ENCODE data around the gene PPP1R18.
"Not testable (repeated sequence)": the region's sequence is repeated elsewhere in the genome, so short reads cannot be mapped to it uniquely, and the experiment has no call there.

The PPP1R18 gene

DNA sequence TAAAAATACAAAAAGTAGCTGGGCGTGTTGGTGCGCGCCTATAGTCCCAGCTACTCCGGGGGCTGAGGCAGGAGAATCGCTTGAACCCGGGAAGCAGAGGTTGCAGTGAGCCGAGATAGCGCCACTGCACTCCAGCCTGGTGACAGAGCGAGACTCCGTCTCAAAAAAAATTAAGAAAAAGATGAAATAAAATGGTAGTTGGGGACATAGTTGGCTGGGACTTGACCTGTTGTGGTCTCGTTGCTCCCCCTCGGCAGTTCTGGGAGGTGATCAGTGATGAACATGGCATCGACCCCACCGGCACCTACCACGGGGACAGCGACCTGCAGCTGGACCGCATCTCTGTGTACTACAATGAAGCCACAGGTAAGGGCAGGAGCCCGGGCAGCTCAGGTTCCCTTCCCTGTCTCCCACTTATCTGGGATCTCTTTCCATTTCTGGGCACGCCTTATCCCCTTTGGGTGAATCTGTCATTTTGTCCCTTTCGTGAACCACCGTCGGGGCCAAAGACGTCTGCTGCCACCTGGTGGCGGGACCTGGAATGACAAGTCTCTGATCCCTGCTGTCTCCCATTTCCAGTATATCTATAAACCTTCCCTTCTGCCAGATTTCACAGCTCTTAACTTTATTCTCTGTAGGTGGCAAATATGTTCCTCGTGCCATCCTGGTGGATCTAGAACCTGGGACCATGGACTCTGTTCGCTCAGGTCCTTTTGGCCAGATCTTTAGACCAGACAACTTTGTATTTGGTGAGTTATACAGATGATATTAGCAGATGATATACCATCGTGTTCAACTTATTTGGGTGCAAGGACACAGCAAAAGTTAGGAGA, 36.1 kb upstream of the PPP1R18 start:
- H3K9me3 ChIP-seq (ENCODE audit: control insufficient read depth, insufficient read depth, low read length) = no peaks in the 10 kb centered on the region
- peak overlapping the region; percentile 96 for H3K9ac ChIP-seq (ENCODE audit: low read depth, low read length)
- 0 out of 2 replicates have a peak, but pooled peaks cover 3% of the 10 kb centered on the region for H3K4me1 ChIP-seq (ENCODE audit: insufficient read depth, low read length)
- peaks cover 21% of the 10 kb centered on the region for H3K36me3 ChIP-seq (ENCODE audit: insufficient read depth, low read length)

DNA sequence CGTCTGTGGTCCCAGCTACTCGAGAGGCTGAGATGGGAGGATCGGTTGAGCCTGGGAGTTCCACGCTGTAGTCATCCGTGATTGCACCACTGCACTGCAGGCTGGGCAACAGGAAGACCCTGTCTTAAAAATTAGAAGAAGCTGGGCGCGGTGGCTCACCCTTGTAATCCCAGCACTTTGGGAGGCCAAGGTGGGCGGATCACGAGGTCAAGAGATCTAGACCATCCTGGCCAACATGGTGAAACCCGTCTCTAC, 35.5 kb upstream of the PPP1R18 start:
- H3K4me1 ChIP-seq (ENCODE audit: insufficient read depth, low read length); H3K9me3 ChIP-seq (ENCODE audit: control insufficient read depth, insufficient read depth, low read length): not testable (repeated sequence)
- Histone ChIP-seq H3K9ac (ENCODE audit: low read depth, low read length) (peak overlapping the region; percentile 96), H3K36me3 (ENCODE audit: insufficient read depth, low read length) (peaks cover 21% of the 10 kb centered on the region)

DNA sequence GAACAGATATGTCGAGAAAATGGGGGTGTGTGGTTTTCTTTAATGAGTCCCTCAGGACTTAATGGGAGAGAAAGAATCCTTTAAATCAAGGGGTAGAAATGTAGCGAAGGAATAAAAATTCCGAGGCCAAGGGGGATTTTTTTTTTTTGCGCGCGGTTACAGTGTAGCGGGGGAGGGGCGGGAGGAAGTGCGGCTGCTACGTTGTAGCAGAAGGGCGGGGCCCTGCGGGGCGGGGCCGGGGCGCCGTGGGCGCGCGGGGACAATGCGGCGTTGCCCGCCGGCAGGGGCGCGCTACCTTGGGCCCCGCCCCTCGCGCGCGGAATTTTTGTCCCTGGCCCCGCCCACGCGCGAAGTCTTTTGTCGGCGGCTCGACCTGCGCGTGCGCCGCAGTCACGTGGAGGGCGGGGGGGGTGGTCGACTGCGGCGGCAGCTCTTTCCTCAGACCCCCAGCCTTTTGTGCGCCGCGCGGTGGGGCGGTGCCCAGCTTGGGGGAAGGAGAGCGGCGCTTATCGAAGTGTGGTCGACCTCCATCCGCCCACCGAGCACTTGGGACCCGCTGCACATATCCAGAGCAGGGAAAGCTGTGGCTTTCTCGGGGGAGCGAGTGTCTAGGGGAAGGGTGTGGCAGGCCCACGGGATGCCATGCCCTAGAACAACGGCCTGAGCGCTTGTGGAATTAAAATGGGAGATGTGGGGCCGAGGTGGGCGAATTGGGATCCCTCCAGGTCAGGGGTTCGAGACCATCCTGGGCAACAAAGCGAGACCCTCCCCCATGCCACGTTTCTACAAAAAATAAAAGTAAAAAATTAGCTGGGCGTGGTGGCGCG, 35.0 kb upstream of the PPP1R18 start:
- peak overlapping the region; percentile 99 for H3K9ac ChIP-seq (ENCODE audit: low read depth, low read length)
- peaks cover 21% of the 10 kb centered on the region for H3K36me3 ChIP-seq (ENCODE audit: insufficient read depth, low read length)
- 0 out of 2 replicates have a peak, but pooled peaks cover 3% of the 10 kb centered on the region for H3K4me1 ChIP-seq (ENCODE audit: insufficient read depth, low read length)
- no peaks in the 10 kb centered on the region for H3K9me3 ChIP-seq (ENCODE audit: control insufficient read depth, insufficient read depth, low read length)

DNA sequence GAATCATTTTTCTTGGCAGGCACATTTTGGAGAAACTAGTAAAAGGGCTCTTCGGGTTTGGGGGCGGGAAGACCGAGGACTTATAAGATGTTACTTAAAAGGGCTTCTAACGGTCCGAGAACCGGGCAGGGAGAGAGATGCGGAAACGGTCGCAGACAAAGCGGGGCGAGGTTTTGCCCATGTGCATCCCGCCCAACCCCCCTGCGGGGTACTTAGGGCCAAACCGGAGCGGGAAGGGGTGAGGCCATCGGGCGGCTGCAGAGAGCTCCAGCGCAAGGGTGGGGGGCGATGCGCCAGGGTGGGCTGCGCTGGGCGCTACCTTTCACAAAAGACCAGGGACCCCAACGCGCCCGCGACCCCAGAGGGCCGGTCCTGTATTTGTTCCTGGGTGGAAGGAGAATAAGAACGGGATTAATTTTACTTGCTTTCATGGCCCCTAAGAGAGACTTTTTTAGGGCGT, 34.3 kb upstream of the PPP1R18 start:
- Histone ChIP-seq H3K9ac (ENCODE audit: low read depth, low read length) (peak overlapping the region; percentile 99), H3K36me3 (ENCODE audit: insufficient read depth, low read length) (peaks cover 21% of the 10 kb centered on the region), H3K9me3 (ENCODE audit: control insufficient read depth, insufficient read depth, low read length) (no peaks in the 10 kb centered on the region), H3K4me1 (ENCODE audit: insufficient read depth, low read length) (0 out of 2 replicates have a peak, but pooled peaks cover 3% of the 10 kb centered on the region)

DNA sequence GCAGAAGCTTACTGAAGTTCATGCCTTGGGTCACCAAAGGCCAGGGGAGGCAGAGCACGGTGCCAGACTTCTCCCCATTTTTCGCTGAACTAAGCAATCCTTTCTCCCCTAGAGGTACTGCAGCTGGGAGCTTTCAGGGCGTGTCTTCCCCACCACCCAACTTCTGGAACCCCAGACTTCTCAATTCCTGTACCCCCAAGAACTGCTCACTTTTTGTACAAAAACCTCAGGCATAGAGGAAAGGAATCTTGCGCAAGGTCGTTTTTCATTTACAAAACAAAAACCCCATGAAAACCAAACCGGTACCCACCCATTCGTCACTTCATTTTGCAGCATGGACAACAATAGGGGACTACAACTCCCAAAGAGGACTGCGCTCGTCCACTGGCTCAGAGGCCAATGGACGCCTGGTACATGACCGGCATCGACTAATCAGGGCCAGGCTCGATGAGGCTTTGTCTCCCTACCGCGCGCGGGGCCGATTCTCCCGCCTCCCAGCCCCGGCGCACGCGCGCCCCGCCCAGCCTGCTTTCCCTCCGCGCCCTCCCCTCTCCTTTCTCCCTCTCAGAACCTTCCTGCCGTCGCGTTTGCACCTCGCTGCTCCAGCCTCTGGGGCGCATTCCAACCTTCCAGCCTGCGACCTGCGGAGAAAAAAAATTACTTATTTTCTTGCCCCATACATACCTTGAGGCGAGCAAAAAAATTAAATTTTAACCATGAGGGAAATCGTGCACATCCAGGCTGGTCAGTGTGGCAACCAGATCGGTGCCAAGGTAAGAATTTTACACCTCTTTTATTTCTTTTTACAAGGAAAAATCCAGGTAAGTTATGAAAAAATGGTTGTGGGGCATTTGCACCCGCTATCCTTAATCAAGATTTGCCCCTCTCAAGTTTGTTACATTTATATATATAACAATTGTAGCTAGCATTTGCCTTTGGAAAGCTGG, 33.6 kb upstream of the PPP1R18 start, which contains the start of gene TUBB:
TSS of gene TUBB (plus strand) at position 562 of the 947 bp plus-strand sequence. CDS start at position 717, 155 bp downstream.
- H3K9ac ChIP-seq (ENCODE audit: low read depth, low read length) = peak within 1 kb of the TSS; percentile 99
- peaks cover 21% of the 10 kb centered on the region for H3K36me3 ChIP-seq (ENCODE audit: insufficient read depth, low read length)
- H3K9me3 ChIP-seq (ENCODE audit: control insufficient read depth, insufficient read depth, low read length) = no peaks in the 10 kb centered on the region
- H3K4me1 ChIP-seq (ENCODE audit: insufficient read depth, low read length) = 0 out of 2 replicates have a peak, but pooled peaks cover 3% of the 10 kb centered on the region

DNA sequence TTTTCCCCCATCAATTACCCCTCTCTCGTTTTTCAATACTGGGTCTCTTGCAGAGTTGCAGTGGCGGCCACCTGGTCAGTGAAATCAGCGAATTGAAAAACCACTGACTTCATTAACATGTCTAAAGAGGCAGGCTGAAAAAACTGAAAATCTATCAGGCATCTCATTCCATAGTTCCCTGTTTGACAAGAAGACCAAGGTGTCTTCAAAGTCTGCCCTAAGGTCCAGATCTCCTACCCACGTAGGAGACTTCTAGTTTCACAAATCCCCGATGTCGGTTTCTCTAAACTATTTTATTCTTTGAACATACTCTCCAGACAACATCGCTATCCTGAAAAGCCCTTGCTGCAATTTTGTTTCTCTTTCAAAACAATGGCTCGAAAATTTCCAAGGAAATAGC, 32.9 kb upstream of the PPP1R18 start:
- H3K9ac ChIP-seq (ENCODE audit: low read depth, low read length) = peak overlapping the region; percentile 99
- H3K36me3 ChIP-seq (ENCODE audit: insufficient read depth, low read length) = peaks cover 19% of the 10 kb centered on the region
- H3K9me3 ChIP-seq (ENCODE audit: control insufficient read depth, insufficient read depth, low read length) = no peaks in the 10 kb centered on the region
- 0 out of 2 replicates have a peak, but pooled peaks cover 3% of the 10 kb centered on the region for H3K4me1 ChIP-seq (ENCODE audit: insufficient read depth, low read length)

DNA sequence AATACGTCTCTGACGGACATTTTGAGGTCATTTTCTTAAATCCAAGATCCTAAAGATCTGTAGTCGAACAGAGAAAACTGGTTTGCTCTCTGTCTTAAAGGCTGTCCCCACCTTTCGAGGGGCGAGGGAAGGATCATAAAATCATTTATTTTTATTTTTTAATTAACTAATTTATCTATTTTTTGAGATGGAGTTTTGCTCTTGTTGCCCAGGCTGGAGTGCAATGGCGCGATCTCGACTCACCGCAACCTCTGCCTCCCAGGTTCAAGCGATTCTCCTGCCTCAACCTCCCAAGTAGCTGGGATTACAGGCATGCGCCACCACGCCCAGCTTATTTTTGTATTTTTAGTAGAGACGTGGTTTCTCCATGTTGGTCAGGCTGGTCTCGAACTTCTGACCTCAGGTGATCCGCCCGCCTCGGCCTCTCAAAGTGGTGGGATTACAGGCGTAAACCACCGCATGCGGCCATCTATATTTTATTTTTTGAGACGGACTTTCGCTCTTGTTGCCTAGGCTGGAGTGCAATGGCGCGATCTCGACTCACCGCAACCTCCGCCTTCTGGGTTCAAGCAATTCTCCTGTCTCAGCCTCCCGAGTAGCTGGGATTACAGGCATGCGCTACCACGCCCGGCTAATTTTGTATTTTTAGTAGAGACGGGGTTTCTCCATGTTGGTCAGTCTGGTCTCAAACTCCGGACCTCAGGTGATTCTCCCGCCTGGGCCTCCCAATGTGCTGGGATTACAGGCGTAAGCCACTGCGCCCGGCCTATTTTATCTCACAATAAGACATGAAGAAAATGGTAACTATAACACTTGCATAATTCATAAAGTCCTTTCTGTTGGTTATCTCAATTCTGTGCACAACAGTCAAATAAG, 31.6 kb upstream of the PPP1R18 start:
- Histone ChIP-seq H3K9ac (ENCODE audit: low read depth, low read length) (peak overlapping the region; percentile 89), H3K36me3 (ENCODE audit: insufficient read depth, low read length) (peaks cover 14% of the 10 kb centered on the region)
- not testable (repeated sequence) for H3K9me3 ChIP-seq (ENCODE audit: control insufficient read depth, insufficient read depth, low read length); H3K4me1 ChIP-seq (ENCODE audit: insufficient read depth, low read length)

DNA sequence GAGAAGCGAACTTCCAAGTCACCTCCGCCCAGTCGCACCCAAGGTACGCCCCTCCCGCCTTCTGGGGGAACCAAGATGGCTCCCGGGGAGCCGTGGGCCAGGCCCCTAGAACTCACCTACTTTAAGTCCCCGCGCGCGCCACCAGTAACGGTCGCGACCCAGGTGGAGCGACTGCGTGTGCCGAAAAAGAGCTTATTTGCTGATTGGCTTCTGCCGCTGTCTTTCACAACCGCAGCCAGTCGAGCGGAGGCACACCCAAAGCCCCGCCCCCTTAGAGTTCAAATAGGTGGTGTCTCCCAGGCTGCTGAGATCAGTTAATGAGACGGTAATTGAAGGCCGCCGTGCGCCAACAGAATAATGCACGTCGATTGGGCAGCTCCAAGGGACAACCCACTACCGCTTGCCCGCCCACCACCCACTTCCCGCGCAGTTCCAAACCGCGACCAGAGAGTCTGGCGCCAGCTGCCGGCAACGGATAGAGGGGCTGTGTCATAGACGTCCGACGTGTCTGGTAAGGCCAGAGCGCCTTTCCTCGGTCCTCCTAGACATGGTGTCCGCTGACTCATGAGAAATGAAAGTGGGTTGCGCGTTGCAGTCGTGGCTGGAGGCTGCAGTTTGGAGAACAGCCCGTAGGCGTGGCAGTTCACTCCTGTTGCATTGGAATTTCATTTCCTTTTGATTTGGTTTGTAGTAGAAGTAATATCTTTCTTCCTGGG, 30.8 kb upstream of the PPP1R18 start, which contains the start of gene MDC1:
TSS of gene MDC1 (minus strand) at position 153 of the 716 bp plus-strand sequence. CDS start 2,106 bp downstream, outside the sequence.
- Histone ChIP-seq H3K4me1 (ENCODE audit: insufficient read depth, low read length) (no peaks in the 10 kb centered on the region), H3K9ac (ENCODE audit: low read depth, low read length) (peak within 1 kb of the TSS; percentile 89), H3K36me3 (ENCODE audit: insufficient read depth, low read length) (peaks cover 16% of the 10 kb centered on the region), H3K9me3 (ENCODE audit: control insufficient read depth, insufficient read depth, low read length) (no peaks in the 10 kb centered on the region)

DNA sequence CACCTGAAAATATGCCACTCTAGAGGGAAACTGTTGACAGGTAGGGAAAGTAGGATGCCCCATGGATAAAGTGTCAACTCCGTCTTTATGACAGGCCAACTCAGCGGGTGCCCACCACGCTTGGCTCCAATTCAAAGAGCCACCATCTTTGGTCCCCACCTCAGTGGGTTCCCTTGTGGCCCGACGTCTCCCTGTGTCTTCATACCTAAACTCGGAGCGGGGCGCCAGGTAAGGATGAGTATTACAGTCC, 30.4 kb upstream of the PPP1R18 start:
- Histone ChIP-seq H3K4me1 (ENCODE audit: insufficient read depth, low read length) (no peaks in the 10 kb centered on the region), H3K36me3 (ENCODE audit: insufficient read depth, low read length) (peaks cover 19% of the 10 kb centered on the region), H3K9ac (ENCODE audit: low read depth, low read length) (peak overlapping the region; percentile 85)

DNA sequence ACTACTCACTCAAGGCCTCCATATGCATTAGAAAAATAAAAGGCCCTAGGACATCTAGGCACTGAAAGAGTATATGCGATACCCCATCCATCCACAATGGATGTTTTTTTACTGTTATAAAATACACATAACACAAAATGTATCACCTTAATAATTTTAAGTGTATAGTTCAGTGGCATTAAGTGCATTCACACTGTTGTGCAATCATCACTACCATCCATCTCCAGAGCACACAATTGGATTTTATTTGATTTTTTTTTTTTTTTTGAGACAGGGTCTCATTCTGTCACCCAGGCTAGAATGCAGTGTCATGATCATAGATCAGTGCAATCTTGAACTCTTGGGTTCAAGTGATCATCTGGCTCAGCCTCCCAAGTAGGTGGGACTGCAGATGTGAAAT, 27.8 kb upstream of the PPP1R18 start:
- no peak overlapping the region for H3K9ac ChIP-seq (ENCODE audit: low read depth, low read length)
- H3K4me1 ChIP-seq (ENCODE audit: insufficient read depth, low read length) = no peaks in the 10 kb centered on the region
- H3K9me3 ChIP-seq (ENCODE audit: control insufficient read depth, insufficient read depth, low read length) = no peaks in the 10 kb centered on the region
- H3K36me3 ChIP-seq (ENCODE audit: insufficient read depth, low read length) = peaks cover 29% of the 10 kb centered on the region

More for the DNA sequence above, 30.4 kb upstream of the PPP1R18 start:
- H3K9me3 ChIP-seq (ENCODE audit: control insufficient read depth, insufficient read depth, low read length) = no peaks in the 10 kb centered on the region

DNA sequence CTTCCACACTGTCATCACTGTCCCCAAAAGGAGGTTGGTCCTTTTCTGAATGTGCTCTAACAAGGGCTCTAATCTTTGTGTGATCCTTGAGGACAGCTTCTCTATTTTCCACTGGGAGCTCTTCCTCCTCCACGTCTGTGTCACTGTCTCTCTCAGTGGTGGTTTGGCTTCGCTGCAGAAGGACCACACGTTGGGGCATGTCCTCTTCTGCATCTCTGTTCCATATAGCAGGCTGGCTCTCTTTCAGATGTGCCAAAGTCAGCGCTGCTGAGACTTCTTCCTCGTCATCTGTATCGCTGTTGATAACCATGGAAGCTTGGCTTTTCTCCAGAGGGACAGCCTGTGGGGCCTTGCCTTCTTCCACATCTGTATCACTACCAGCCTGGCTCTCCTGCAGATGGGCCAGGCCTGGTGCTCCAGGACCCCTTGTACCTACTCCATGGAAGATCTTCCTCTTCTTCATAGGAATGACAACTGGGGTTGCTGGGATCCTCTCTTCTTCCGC, 26.0 kb upstream of the PPP1R18 start:
- Histone ChIP-seq H3K9ac (ENCODE audit: low read depth, low read length) (no peak overlapping the region), H3K9me3 (ENCODE audit: control insufficient read depth, insufficient read depth, low read length) (no peaks in the 10 kb centered on the region), H3K4me1 (ENCODE audit: insufficient read depth, low read length) (no peaks in the 10 kb centered on the region), H3K36me3 (ENCODE audit: insufficient read depth, low read length) (peaks cover 35% of the 10 kb centered on the region)

DNA sequence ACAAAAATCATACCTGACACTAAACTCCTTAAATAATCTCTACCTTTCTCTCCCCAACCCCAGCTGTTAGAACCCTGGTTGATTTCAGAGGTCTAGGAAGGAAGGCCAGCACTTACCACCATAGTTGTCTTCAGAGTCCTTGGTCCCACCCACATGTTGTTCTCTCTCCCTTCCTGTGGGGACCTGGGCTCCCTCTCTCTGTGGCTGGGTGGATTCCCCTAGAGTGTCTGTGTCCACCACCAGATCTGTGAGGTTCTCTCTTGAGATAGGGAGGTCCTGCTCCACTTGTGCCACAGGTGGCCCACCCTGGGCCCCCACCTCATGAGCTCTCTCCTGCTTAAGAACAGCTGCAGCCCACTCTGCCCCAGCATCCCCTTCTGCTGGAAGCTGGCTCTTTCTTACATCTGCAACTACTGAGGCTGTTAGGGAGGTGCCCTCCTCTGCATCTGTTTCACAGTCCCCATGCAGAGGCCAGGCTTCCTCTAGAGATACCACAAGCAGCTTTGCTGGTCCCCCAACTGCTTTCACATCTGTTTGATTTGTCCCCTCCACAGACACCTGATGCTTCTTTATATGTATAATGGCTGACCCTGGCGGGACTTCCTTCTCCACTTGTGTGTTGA, 25.4 kb upstream of the PPP1R18 start:
- no peak overlapping the region for H3K9ac ChIP-seq (ENCODE audit: low read depth, low read length)
- H3K4me1 ChIP-seq (ENCODE audit: insufficient read depth, low read length) = no peaks in the 10 kb centered on the region
- H3K36me3 ChIP-seq (ENCODE audit: insufficient read depth, low read length) = peaks cover 37% of the 10 kb centered on the region
- H3K9me3 ChIP-seq (ENCODE audit: control insufficient read depth, insufficient read depth, low read length) = no peaks in the 10 kb centered on the region

Data from ES-I3 (cell line).